Heart left ventricle (tissue), 16 donors: ENCODE results near the gene ACTR3C. TPM values are rescaled to one million over a fixed set of nuclear protein-coding genes. Genes with fewer than 3 reads are reported as not detected.

Source experiments
- ATAC-seq, 4 donors: fragments of 200-7000 bp; cut with Tn5 transposase; one replicate each; pipeline ENCODE4 v1.9.1; 2020 to 2022; ENCODE audit warnings: moderate library complexity in 4 of 4, mild to moderate bottlenecking in 3 of 4, moderate number of reproducible peaks in 1 of 4
- DNase-seq, 5 donors: peaks; one replicate each; pipeline ENCODE4 v3.0.0-alpha.2; 2020
- H3K27ac ChIP-seq, 12 donors: fragments of 200-600 bp; sonication (generic) in 4 of 12; one replicate each; pipeline versions ENCODE4 v1.5.0 to v1.8.0; 2016 to 2022; ENCODE audit warnings: mild to moderate bottlenecking in 2 of 12
- H3K27me3 ChIP-seq, 9 donors: fragments of 200-600 bp; sonication (generic) in 2 of 9; one replicate each; pipeline versions ENCODE4 v1.5.1 to v1.8.0; 2016 to 2022; ENCODE audit warnings: mild to moderate bottlenecking in 3 of 9
- H3K36me3 ChIP-seq, 9 donors: fragments of 200-600 bp; sonication (generic) in 2 of 9; one replicate each; pipeline versions ENCODE4 v1.5.0 to v1.8.0; 2018 to 2022; ENCODE audit warnings: mild to moderate bottlenecking in 2 of 9
- H3K4me1 ChIP-seq, 12 donors: fragments of 200-600 bp; sonication (generic) in 4 of 12; one replicate each; pipeline versions ENCODE4 v1.5.0 to v1.8.0; 2016 to 2022; ENCODE audit warnings: mild to moderate bottlenecking in 3 of 12
- H3K4me3 ChIP-seq, 12 donors: fragments of 200-600 bp; sonication (generic) in 4 of 12; one replicate each; pipeline versions ENCODE4 v1.5.0 to v1.8.0; 2017 to 2022; ENCODE audit warnings: mild to moderate bottlenecking in 9 of 12, moderate library complexity in 4 of 12
- H3K9me3 ChIP-seq, 12 donors: fragments of 200-600 bp; sonication (generic) in 4 of 12; one replicate each; pipeline versions ENCODE4 v1.5.0 to v1.8.0; 2016 to 2022; ENCODE audit warnings: mild to moderate bottlenecking in 1 of 12
- CTCF ChIP-seq, 12 donors: fragments of 200-600 bp; sonication (generic) in 4 of 12; IDR thresholded peaks; one replicate each; pipeline versions ENCODE4 v1.5.0 to v1.8.0; 2018 to 2022; ENCODE audit warnings: antibody characterized with exemption in 12 of 12, mild to moderate bottlenecking in 5 of 12
- POLR2A ChIP-seq, 2 donors: fragments of 450-650 bp; IDR thresholded peaks; one replicate each; pipeline ENCODE4 v1.6.1; 2017; ENCODE audit warnings: antibody characterized with exemption in 2 of 2, mild to moderate bottlenecking in 2 of 2, moderate library complexity in 2 of 2
- WGBS, 4 donors: extraction: QIAGEN DNeasy Blood & Tissue Kit in 2 of 4; methylation state at CpG; one replicate each; pipeline versions ENCODE4 v1.1.5 to v1.1.7; 2013 to 2018; 5-methylcytosine and 5-hydroxymethylcytosine counted together
- intact Hi-C, 10 donors: fragments of 100-400 bp; cut with DNase I; formaldehyde crosslinking; loops; one replicate each; pipeline versions ENCODE4 v1.11.1 to v1.14.2; 2022
- polyA plus RNA-seq, 2 donors: library from polyadenylated mRNA; stranded (reverse); fragments of 200-250 nt; gene quantifications; one replicate each; pipeline ENCODE4 v1.2.3, GENCODE V29; 2013
- total RNA-seq, 9 donors: library from RNA; depleted of rRNA in 2 of 9; stranded (reverse); fragments of >200 nt in 2 of 9; fragmentation: NEBNext Ultra II Directional in 3 of 9; extraction: Animal tissue kit (Norgen Biotek cat#: 25700) in 3 of 9; gene quantifications; one replicate each; pipeline versions ENCODE4 v1.1.0 to v1.2.4, GENCODE V29; 2016 to 2023
- donor health status: ischemic (EF 13 %, LVEDD 7.1; RV severe dilation, severe dysfunction).
- donor health status: healthy with polysubstance abuse.
- donor health status: DM: no; HTN: yes; CAD: no.
- donor health status: DM: no; HTN: no; CAD: no.
- donor health status: ischemic (EF 25% LVEDD 6.9; RV normal size, moderate dysfunction).
- donor health status: ischemic (EF 25% LVEDD 5.7; RV mildly dilated, moderate dysfunction).
- donor health status: healthy.
- donor health status: DM: yes; HTN: yes; CAD: no.
- donor health status: ischemic (EF 35%, LVEDD 5.7; RV mildly dilated, moderate dysfunction).
- donor health status: nonischemic (EF 11% LVEDD 7.7; RV severe dilation, severe dysfunction).
- donor health status: DM: yes; HTN: yes; CAD: no.
- donor health status: PGD.
- donor health status: ischemic (EF 29% LVEDD 5.4; RV normal size, mild dysfunction).
- donor health status: nonischemic (EF 23%, LVEDD 6.1; RV moderate dilation, normal function).

Gene ACTR3C
- total and polyA plus RNA-seq, 11 donors, result 1.6 to 5.9 (median 3.7) TPM

DNA sequence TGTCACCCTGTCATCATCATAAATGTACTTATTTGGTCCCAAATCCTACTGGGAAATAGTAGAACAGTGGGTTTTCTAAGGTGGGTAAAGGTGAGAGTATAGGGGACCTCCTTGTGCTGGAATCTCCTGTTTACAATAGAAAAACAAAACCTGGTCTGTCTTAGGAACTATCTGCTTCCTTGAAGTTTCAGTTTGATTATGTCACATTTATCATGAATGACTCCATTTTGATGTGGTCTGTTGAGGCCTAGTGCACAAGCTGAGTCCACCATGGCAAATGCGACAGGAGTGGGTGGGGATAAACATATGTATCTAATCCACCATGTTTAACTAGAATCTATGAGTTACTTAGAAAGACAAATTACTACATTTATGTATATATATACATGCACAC lies 32.3 kb upstream of the ACTR3C start:
- intact Hi-C loops, result loop anchor here in 9 of 10 donors (1.0 to 10.0 kb wide), 4 partner anchors 65 to 419 kb away; no protein-coding TSS in a partner anchor
- no peaks in the 10 kb centered on the region for H3K36me3 ChIP-seq
- DNase-seq (no peak), ATAC-seq (no peak)
- H3K27ac ChIP-seq, result peak overlapping the region in 1 of 12 donors; percentile 53
- no peaks in the 10 kb centered on the region for H3K27me3 ChIP-seq
- H3K4me1 ChIP-seq, result peaks cover 0 to 12% (median 0%) of the 10 kb centered on the region in 12 donors
- WGBS, 4 donors, result 69 to 93% (median 90%) methylated on average over 1 of the region's 1 CpG
- H3K9me3 ChIP-seq, result no peaks in the 10 kb centered on the region
- TF ChIP-seq POLR2A (IDR thresholded peaks at IDR 0.05) (no peak), CTCF (IDR thresholded peaks at IDR 0.05) (no peak)
- H3K4me3 ChIP-seq, result no peak overlapping the region

DNA sequence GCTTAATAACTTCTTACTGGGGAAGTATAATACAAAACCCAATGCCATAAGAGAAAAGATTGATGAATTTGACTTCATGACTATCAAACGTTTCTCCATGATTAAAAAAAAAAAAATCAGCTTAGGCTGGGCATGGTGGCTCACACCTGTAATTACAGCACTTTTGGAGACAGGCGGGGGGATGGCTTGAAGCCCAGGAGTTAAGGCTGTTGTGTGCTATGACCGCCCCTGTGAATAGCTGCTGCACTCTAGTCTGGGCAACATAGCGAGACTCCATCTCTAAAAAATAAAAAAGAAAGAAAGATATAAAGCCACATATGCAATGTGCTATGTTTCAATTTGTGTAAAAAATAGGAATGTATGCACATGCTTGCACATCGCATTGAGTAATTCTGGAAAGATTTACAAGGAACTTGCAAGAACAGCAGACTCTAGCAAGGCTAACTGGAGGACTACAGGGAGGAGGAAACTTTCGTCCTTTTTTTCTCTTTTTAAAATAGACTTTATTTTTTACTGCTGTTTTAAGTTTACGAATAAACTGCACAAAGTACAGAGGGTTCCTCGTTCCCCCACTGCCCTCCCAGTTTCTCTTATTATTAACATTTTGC lies 28.3 kb upstream of the ACTR3C start:
- intact Hi-C loops, result loop anchor here in 1 of 10 donors (10.0 kb wide), 1 partner anchor 423 kb away; no protein-coding TSS in a partner anchor
- Histone ChIP-seq H3K9me3 (no peaks in the 10 kb centered on the region), H3K4me3 (no peak overlapping the region), H3K27ac (no peak overlapping the region), H3K36me3 (no peaks in the 10 kb centered on the region), H3K27me3 (peaks cover 0 to 6% (median 0%) of the 10 kb centered on the region in 9 donors), H3K4me1 (peaks cover 0 to 2% (median 0%) of the 10 kb centered on the region in 12 donors)
- no peak for DNase-seq
- no peak for ATAC-seq
- TF ChIP-seq POLR2A (IDR thresholded peaks at IDR 0.05) (no peak), CTCF (IDR thresholded peaks at IDR 0.05) (no peak)
- WGBS, 4 donors, result 76 to 81% (median 78%) methylated on average over 8 of the region's 8 CpGs

DNA sequence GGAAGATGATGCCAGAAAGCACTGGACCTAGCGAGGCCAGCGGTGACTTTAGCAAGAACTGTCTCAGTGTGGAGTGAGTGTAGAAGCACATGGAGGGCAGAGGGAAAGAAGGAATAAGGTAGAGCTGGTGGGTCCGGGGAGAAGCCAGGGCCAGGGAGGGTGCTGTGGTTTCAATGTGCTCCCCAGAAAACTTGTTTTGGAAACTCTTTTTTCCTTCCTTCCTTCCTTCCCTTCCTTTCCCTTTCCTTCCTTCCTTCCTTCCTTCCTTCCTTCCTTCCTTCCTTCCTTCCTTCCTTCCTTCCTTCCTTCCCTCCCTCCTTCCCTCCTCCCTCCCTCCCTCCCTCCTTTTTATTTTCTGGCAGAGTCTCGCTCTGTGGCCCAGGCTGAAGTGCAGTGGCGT lies 23.6 kb upstream of the ACTR3C start:
- H3K4me3 ChIP-seq, result no peak overlapping the region
- peaks cover 0 to 2% (median 0%) of the 10 kb centered on the region in 12 donors for H3K4me1 ChIP-seq
- no peak for DNase-seq
- H3K27me3 ChIP-seq, result peaks cover 0 to 23% (median 0%) of the 10 kb centered on the region in 9 donors
- intact Hi-C loops, result no loop called here
- H3K27ac ChIP-seq, result no peak overlapping the region
- 90 to 94% (median 93%) methylated on average over 5 of the region's 5 CpGs for WGBS, 4 donors
- ATAC-seq, result no peak
- no peaks in the 10 kb centered on the region for H3K36me3 ChIP-seq
- H3K9me3 ChIP-seq, result peaks cover 0 to 10% (median 2%) of the 10 kb centered on the region in 12 donors
- no peak for TF ChIP-seq CTCF (IDR thresholded peaks at IDR 0.05)
- no peak for TF ChIP-seq POLR2A (IDR thresholded peaks at IDR 0.05)

- Histone ChIP-seq H3K27ac (no peak overlapping the region), H3K4me3 (no peak overlapping the region), H3K27me3 (peaks cover 0 to 42% (median 7%) of the 10 kb centered on the region in 9 donors), H3K9me3 (peaks cover 0 to 10% (median 2%) of the 10 kb centered on the region in 12 donors), H3K36me3 (no peaks in the 10 kb centered on the region), H3K4me1 (peaks cover 0 to 20% (median 7%) of the 10 kb centered on the region in 12 donors)
- ATAC-seq (no peak), DNase-seq (no peak)
- TF ChIP-seq CTCF (IDR thresholded peaks at IDR 0.05), result no peak
- TF ChIP-seq POLR2A (IDR thresholded peaks at IDR 0.05), result no peak
- 74 to 88% (median 86%) methylated on average over 1 of the region's 1 CpG for WGBS, 4 donors
- intact Hi-C loops, result no loop called here
Measured at GRCh38 chr7:150345012-150345411, 21.7 kb upstream of the ACTR3C start.
